Measurements from ENCODE around the gene ZBTB38. TPM values are rescaled to one million over a fixed set of nuclear protein-coding genes. Genes with fewer than 3 reads are reported as not detected.

Gene ZBTB38
- total RNA-seq, 5 donors from 2014 or later (not counting 1 experiment from before 2014, with no cell fraction given) = 38.7 to 72.3 (median 58.2) TPM

DNA sequence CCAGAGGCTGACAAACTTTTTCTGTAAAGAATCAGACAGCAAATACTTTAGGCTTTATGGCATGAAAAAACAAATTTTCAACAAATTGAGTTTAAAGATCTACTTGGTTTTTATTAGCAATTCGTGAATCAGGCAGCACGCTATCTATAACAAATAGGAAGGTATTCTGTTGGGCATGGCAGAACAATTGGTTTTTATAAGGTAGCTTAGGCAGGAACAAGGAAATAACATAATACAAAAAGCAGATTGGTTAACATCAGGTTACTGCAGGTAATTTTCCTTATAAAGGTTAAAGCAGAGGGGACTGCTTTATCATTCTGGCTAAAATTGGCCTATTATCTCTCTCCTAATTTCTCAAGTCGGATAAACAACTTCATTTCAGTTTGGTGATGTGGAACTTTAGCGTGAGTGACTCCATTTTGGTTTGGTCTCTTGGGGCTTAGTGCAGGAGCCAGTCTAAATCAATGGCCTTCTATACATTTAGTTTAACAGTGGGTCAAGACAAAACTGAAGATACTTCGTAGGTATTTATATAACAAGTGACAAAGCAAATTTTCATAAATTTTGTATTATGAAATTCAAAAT is 26.8 kb downstream of the ZBTB38 start:
- Mint-ChIP-seq H3K27me3 (no peaks in the 10 kb centered on the region), H3K4me3 (no peak overlapping the region), H3K36me3 (peaks cover 13% of the 10 kb centered on the region), H3K9me3 (peaks cover 0 to 13% (median 5%) of the 10 kb centered on the region in 3 donors), H3K27ac (no peak overlapping the region), H3K4me1 (peaks cover 12 to 16% (median 13%) of the 10 kb centered on the region in 3 donors)
- DNase-seq (no peak), ATAC-seq (replicated peaks in 1 of 4) (no peak)
- H3K9me3 ChIP-seq = no peaks in the 10 kb centered on the region
- no peaks in the 10 kb centered on the region for H3K27me3 ChIP-seq (replicated peaks in 1 of 2; ENCODE audit: control insufficient read depth in 2 of 2, extremely low read depth in 1 of 2, insufficient read depth in 2 of 2, low read length in 1 of 2)
- CTCF ChIA-PET = no interaction called here
- no peak overlapping the region for H3K27ac ChIP-seq (ENCODE audit: low read length)
- H3K36me3 ChIP-seq (ENCODE audit: control insufficient read depth in 2 of 2, extremely low read depth in 1 of 2, insufficient read depth in 1 of 2, low read length in 1 of 2) = no peaks in the 10 kb centered on the region
- H3K4me1 ChIP-seq (ENCODE audit: control insufficient read depth in 1 of 2, extremely low read depth in 1 of 2, insufficient read depth in 2 of 2, low read length in 2 of 2) = peaks cover 0 to 3% of the 10 kb centered on the region in 2 experiments
- POLR2A ChIA-PET = no interaction called here
- WGBS (ENCODE audit: insufficient coverage) = no CpG with 5 or more reads among the region's 5 CpGs
- no peak overlapping the region for H3K4me3 ChIP-seq (ENCODE audit: control insufficient read depth in 1 of 2, extremely low read depth in 1 of 2, low read length in 1 of 2)

DNA sequence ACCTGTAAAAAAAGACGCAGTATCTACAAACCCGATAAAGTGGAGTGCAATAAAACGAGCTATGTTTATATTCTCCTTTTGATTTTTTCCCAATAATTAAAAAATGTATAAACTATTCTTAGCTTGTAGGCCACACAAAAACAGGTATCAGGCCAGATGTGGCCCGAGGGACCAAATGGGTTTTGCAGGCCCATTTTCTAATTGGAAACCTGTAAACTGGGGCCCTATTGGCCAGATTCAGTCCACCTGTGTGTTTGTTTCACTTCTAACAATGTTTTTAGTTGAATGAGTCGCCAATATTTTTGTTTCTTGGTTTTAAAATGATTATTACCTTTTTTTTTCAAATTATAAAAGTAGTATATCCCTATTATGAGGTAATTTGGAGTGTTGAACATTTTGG is 29.7 kb downstream of the ZBTB38 start:
- Mint-ChIP-seq H3K9me3 (peaks cover 0 to 13% (median 5%) of the 10 kb centered on the region in 3 donors), H3K27ac (no peak overlapping the region), H3K27me3 (no peaks in the 10 kb centered on the region), H3K4me1 (peaks cover 18 to 30% (median 28%) of the 10 kb centered on the region in 3 donors), H3K4me3 (no peak overlapping the region), H3K36me3 (peaks cover 13% of the 10 kb centered on the region)
- no peak overlapping the region for H3K27ac ChIP-seq (ENCODE audit: low read length)
- POLR2A ChIA-PET = no interaction called here
- H3K36me3 ChIP-seq (ENCODE audit: control insufficient read depth in 2 of 2, extremely low read depth in 1 of 2, insufficient read depth in 1 of 2, low read length in 1 of 2) = no peaks in the 10 kb centered on the region
- no CpG with 5 or more reads among the region's 5 CpGs for WGBS (ENCODE audit: insufficient coverage)
- H3K9me3 ChIP-seq = no peaks in the 10 kb centered on the region
- peaks cover 1 to 12% of the 10 kb centered on the region in 2 experiments for H3K4me1 ChIP-seq (ENCODE audit: control insufficient read depth in 1 of 2, extremely low read depth in 1 of 2, insufficient read depth in 2 of 2, low read length in 2 of 2)
- H3K27me3 ChIP-seq (replicated peaks in 1 of 2; ENCODE audit: control insufficient read depth in 2 of 2, extremely low read depth in 1 of 2, insufficient read depth in 2 of 2, low read length in 1 of 2) = no peaks in the 10 kb centered on the region
- H3K4me3 ChIP-seq (ENCODE audit: control insufficient read depth in 1 of 2, extremely low read depth in 1 of 2, low read length in 1 of 2) = no peak overlapping the region
- DNase-seq (no peak), ATAC-seq (replicated peaks in 1 of 4) (no peak)
- CTCF ChIA-PET = interaction anchor here in 1 of 2 donors (0.8 to 1.4 kb wide), 2 partner anchors 14 to 34 kb away, joined by 3 to 6 read pairs; no protein-coding TSS in a partner anchor

DNA sequence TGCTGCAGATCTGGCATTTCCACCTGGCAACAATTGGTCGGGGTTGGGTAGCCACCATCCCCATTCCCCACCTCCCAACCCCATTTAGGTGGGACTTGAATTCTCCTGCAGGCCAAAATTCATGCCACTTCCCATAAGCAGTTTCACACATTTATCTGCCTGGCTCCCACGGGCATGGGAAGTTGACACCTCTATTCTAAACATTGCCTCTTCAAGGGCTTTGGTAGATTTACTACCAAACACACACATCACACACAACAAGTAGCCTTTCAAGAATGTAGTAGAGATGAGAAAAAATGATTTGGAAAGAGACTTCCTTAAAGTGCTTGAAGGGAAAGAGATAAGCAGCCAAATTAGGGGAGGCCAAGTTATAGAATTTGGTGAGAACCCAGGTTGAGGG is 30.9 kb downstream of the ZBTB38 start:
- peaks cover 30 to 40% (median 40%) of the 10 kb centered on the region in 3 donors for H3K4me1 Mint-ChIP-seq
- peaks cover 0 to 4% of the 10 kb centered on the region in 2 donors for H3K36me3 ChIP-seq (ENCODE audit: control insufficient read depth in 2 of 2, extremely low read depth in 1 of 2, insufficient read depth in 1 of 2, low read length in 1 of 2)
- peaks cover 0 to 13% (median 5%) of the 10 kb centered on the region in 3 donors for H3K9me3 Mint-ChIP-seq
- CTCF ChIA-PET = no interaction called here
- no peaks in the 10 kb centered on the region for H3K27me3 ChIP-seq (replicated peaks in 1 of 2; ENCODE audit: control insufficient read depth in 2 of 2, extremely low read depth in 1 of 2, insufficient read depth in 2 of 2, low read length in 1 of 2)
- peaks cover 2 to 17% of the 10 kb centered on the region in 2 experiments for H3K4me1 ChIP-seq (ENCODE audit: control insufficient read depth in 1 of 2, extremely low read depth in 1 of 2, insufficient read depth in 2 of 2, low read length in 2 of 2)
- H3K27ac ChIP-seq (ENCODE audit: low read length) = no peak overlapping the region
- POLR2A ChIA-PET = no interaction called here
- H3K4me3 ChIP-seq (ENCODE audit: control insufficient read depth in 1 of 2, extremely low read depth in 1 of 2, low read length in 1 of 2) = no peak overlapping the region
- peak overlapping the region in 1 of 2 donors; percentile 37 for H3K27ac Mint-ChIP-seq
- DNase-seq (no peak), ATAC-seq (replicated peaks in 1 of 4) (no peak)
- peaks cover 18% of the 10 kb centered on the region for H3K36me3 Mint-ChIP-seq
- no peaks in the 10 kb centered on the region for H3K9me3 ChIP-seq
- peak overlapping the region in 1 of 3 donors; percentile 4 for H3K4me3 Mint-ChIP-seq
- WGBS (ENCODE audit: insufficient coverage) = 100% methylated on average over 1 of the region's 2 CpGs
- no peaks in the 10 kb centered on the region for H3K27me3 Mint-ChIP-seq

- Histone ChIP-seq H3K4me3 (ENCODE audit: control insufficient read depth in 1 of 2, extremely low read depth in 1 of 2, low read length in 1 of 2) (no peak overlapping the region), H3K27ac (ENCODE audit: low read length) (peak overlapping the region; percentile 44), H3K9me3 (no peaks in the 10 kb centered on the region), H3K36me3 (ENCODE audit: control insufficient read depth in 2 of 2, extremely low read depth in 1 of 2, insufficient read depth in 1 of 2, low read length in 1 of 2) (peaks cover 0 to 15% of the 10 kb centered on the region in 2 donors), H3K4me1 (ENCODE audit: control insufficient read depth in 1 of 2, extremely low read depth in 1 of 2, insufficient read depth in 2 of 2, low read length in 2 of 2) (peaks cover 2 to 23% of the 10 kb centered on the region in 2 experiments), H3K27me3 (replicated peaks in 1 of 2; ENCODE audit: control insufficient read depth in 2 of 2, extremely low read depth in 1 of 2, insufficient read depth in 2 of 2, low read length in 1 of 2) (no peaks in the 10 kb centered on the region)
- 58% methylated on average over 2 of the region's 5 CpGs for WGBS (ENCODE audit: insufficient coverage)
- peaks cover 0 to 13% (median 5%) of the 10 kb centered on the region in 3 donors for H3K9me3 Mint-ChIP-seq
- DNase-seq (peak in 1 of 35 experiments; percentile 18), ATAC-seq (replicated peaks in 1 of 4) (no peak)
- H3K27me3 Mint-ChIP-seq = no peaks in the 10 kb centered on the region
- peak overlapping the region; percentile 28 to 68 (median 61) for H3K4me3 Mint-ChIP-seq
- peaks cover 29% of the 10 kb centered on the region for H3K36me3 Mint-ChIP-seq
- peak overlapping the region; percentile 79 to 97 for H3K27ac Mint-ChIP-seq
- ChIA-PET POLR2A (interaction anchor here in 1 of 2 donors (1.4 kb wide), 1 partner anchor 12 kb away, joined by 8 read pairs; no protein-coding TSS in a partner anchor), CTCF (interaction anchor here (0.9 to 1.2 kb wide), 3 partner anchors 12 to 54 kb away, joined by 3 to 4 read pairs (median 3); no protein-coding TSS in a partner anchor)
- peaks cover 41 to 52% (median 51%) of the 10 kb centered on the region in 3 donors for H3K4me1 Mint-ChIP-seq
Measured at GRCh38 chr3:141400073-141400971, 32.0 kb downstream of the ZBTB38 start.

DNA sequence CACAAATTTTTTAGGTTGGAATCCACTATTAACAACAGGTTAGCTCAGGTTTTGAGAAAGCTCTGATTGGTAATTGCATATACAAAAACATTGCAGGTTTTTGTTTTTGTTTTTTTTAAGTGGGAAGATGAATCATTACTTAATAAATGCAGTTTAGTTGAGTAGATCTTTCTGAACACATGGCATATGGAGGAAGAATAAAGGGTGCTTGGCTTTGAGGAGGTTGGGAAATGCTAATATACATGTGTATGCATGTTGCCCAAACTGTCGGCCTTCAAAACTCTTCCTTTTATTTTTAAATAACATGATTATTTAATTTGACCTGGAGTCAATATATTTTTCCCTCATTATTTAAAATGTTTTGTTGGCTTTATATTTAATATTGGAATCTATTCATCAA is 32.8 kb downstream of the ZBTB38 start:
- Histone ChIP-seq H3K4me3 (ENCODE audit: control insufficient read depth in 1 of 2, extremely low read depth in 1 of 2, low read length in 1 of 2) (no peak overlapping the region), H3K27me3 (replicated peaks in 1 of 2; ENCODE audit: control insufficient read depth in 2 of 2, extremely low read depth in 1 of 2, insufficient read depth in 2 of 2, low read length in 1 of 2) (no peaks in the 10 kb centered on the region), H3K27ac (ENCODE audit: low read length) (peak overlapping the region; percentile 91), H3K9me3 (no peaks in the 10 kb centered on the region), H3K4me1 (ENCODE audit: control insufficient read depth in 1 of 2, extremely low read depth in 1 of 2, insufficient read depth in 2 of 2, low read length in 2 of 2) (peaks cover 2 to 26% of the 10 kb centered on the region in 2 experiments), H3K36me3 (ENCODE audit: control insufficient read depth in 2 of 2, extremely low read depth in 1 of 2, insufficient read depth in 1 of 2, low read length in 1 of 2) (peaks cover 0 to 23% of the 10 kb centered on the region in 2 donors)
- ChIA-PET POLR2A (interaction anchor here (0.6 to 1.4 kb wide), 3 partner anchors 11 to 146 kb away, joined by 3 to 8 read pairs (median 4); no protein-coding TSS in a partner anchor), CTCF (interaction anchor here (0.6 to 1.2 kb wide), 5 partner anchors 13 to 88 kb away, joined by 3 to 4 read pairs (median 3); no protein-coding TSS in a partner anchor)
- peak overlapping the region; percentile 79 to 97 for H3K27ac Mint-ChIP-seq
- peaks cover 0 to 13% (median 5%) of the 10 kb centered on the region in 3 donors for H3K9me3 Mint-ChIP-seq
- H3K36me3 Mint-ChIP-seq = peaks cover 36% of the 10 kb centered on the region
- no CpG with 5 or more reads among the region's 1 CpG for WGBS (ENCODE audit: insufficient coverage)
- DNase-seq (no peak), ATAC-seq (replicated peaks in 1 of 4) (no peak)
- H3K27me3 Mint-ChIP-seq = no peaks in the 10 kb centered on the region
- peaks cover 49 to 59% (median 57%) of the 10 kb centered on the region in 3 donors for H3K4me1 Mint-ChIP-seq
- peak overlapping the region; percentile 49 to 68 (median 61) for H3K4me3 Mint-ChIP-seq
